H1 (cell line): ENCODE measurements around the gene RBM4B. TPM values are rescaled to one million over a fixed set of nuclear protein-coding genes. Genes with fewer than 3 reads are reported as not detected.

Experiments
- CHD7 ChIP-seq: fragments of 300-600 bp; sonication (generic); IDR thresholded peaks from 2 replicates; pipeline ENCODE4 v1.7.1; 2012; ENCODE audit warnings: low read length, moderate library complexity, mild to moderate bottlenecking, inconsistent platforms; ENCODE audit not compliant: insufficient replicate concordance
- HDAC2 ChIP-seq, 2 experiments: fragments of 300-600 bp in 1 of 2; sonication (generic) in 1 of 2; IDR thresholded peaks; 2 replicates each; pipeline ENCODE4 v1.6.1; 2011 to 2012; ENCODE audit warnings: low read depth in 2 of 2, low read length in 2 of 2, mild to moderate bottlenecking in 2 of 2, moderate library complexity in 2 of 2, borderline replicate concordance in 1 of 2, inconsistent platforms in 1 of 2
- KDM1A ChIP-seq: fragments of 200-600, 300-600 bp; sonication (generic); IDR thresholded peaks from 2 replicates; pipeline ENCODE4 v1.7.1; 2016; ENCODE audit warnings: mild to moderate bottlenecking, low read length, borderline replicate concordance
- KDM5A ChIP-seq: fragments of 200-600 bp; IDR thresholded peaks from 2 replicates; pipeline ENCODE4 v1.7.1; 2012; ENCODE audit warnings: mild to moderate bottlenecking, low read length, inconsistent platforms, mixed read lengths
- polyA plus RNA-seq, 7 experiments: library from polyadenylated mRNA; depleted of rRNA in 3 of 7; stranded (reverse) in 5 of 7; unstranded in 2 of 7; fragments of >200 nt in 5 of 7; fragments of 200-250 nt in 2 of 7; gene quantifications; 1 replicate in 5 of 7; 2 replicates in 1 of 7; 4 replicates in 1 of 7; pipeline versions ENCODE4 v1.2.1 to v1.2.3, GENCODE V29; 2011 to 2013; ENCODE audit warnings: missing spikeins in 2 of 7, mixed read lengths in 2 of 7
- total RNA-seq: library from RNA; stranded (reverse); fragmentation: NEBNext Ultra II Directional; extraction: Animal tissue kit (Norgen Biotek cat#: 25700); gene quantifications from 2 replicates; pipeline ENCODE4 v1.2.1, GENCODE V29; 2021

Gene RBM4B
- total and polyA plus RNA-seq, 2 of the 8 experiments (the other 6 are each of a cell fraction or from before 2014, with no cell fraction given) = 27.5 to 30.5 TPM

GRCh38 chr11:66708094-66708493 lies 30.4 kb upstream of the RBM4B start (continued):
- TF ChIP-seq CHD7 (no peak), KDM5A (no peak), KDM1A (no peak), HDAC2 (IDR thresholded peaks at IDR 0.05; ENCODE audit: borderline replicate concordance in 1 of 2, low read depth in 2 of 2, low read length in 2 of 2) (no peak)
